MCF 10A (cell line): ENCODE results near the gene CLNK. TPM values are rescaled to one million over a fixed set of nuclear protein-coding genes. Genes with fewer than 3 reads are reported as not detected.

Source experiments
- BruUV-seq: library from RNA; stranded (reverse); fragments of 400-500 nt; replicated peaks from 2 replicates; lab custom pipeline; 2021; lab: Mats Ljungman, UMichigan
- CTCF ChIA-PET: fragments of 300-600 bp; sonication (Branson Sonifier 250); formaldehyde crosslinking; extraction: SDS; loops from one replicate; lab custom pipeline; 2021; ENCODE audit warnings: antibody characterized with exemption, inconsistent platforms; lab: Yijun Ruan, JAX
- POLR2A ChIA-PET: fragments of 300-600, 350-650 bp; sonication (Branson Sonifier 250); formaldehyde crosslinking; extraction: SDS; loops from one replicate; lab custom pipeline; 2020; ENCODE audit warnings: antibody characterized with exemption, inconsistent platforms; lab: Yijun Ruan, JAX
- DNase-seq: peaks from one replicate; pipeline ENCODE4 v3.0.0-alpha.2; 2018; ENCODE audit not compliant: unreplicated experiment
- H3K27ac Mint-ChIP-seq: one replicate; pipeline ENCODE4 v1.8.0; 2022; ENCODE audit warnings: mild to moderate bottlenecking, low read depth, mixed read lengths; ENCODE audit not compliant: unreplicated experiment
- H3K27me3 Mint-ChIP-seq: one replicate; pipeline ENCODE4 v1.8.0; 2022; ENCODE audit warnings: mixed read lengths; ENCODE audit not compliant: insufficient read depth, unreplicated experiment
- H3K36me3 Mint-ChIP-seq: one replicate; pipeline ENCODE4 v1.8.0; 2022; ENCODE audit warnings: mild to moderate bottlenecking, moderate library complexity, mixed read lengths; ENCODE audit not compliant: insufficient read depth, unreplicated experiment
- H3K4me1 Mint-ChIP-seq: one replicate; pipeline ENCODE4 v1.8.0; 2022; ENCODE audit warnings: mixed read lengths; ENCODE audit not compliant: insufficient read depth, unreplicated experiment
- H3K4me3 Mint-ChIP-seq: one replicate; pipeline ENCODE4 v1.8.0; 2022; ENCODE audit warnings: mild to moderate bottlenecking, moderate library complexity, mixed read lengths; ENCODE audit not compliant: unreplicated experiment
- H3K9me3 Mint-ChIP-seq: one replicate; pipeline ENCODE4 v1.8.0; 2022; ENCODE audit warnings: mixed read lengths; ENCODE audit not compliant: unreplicated experiment
- CTCF ChIP-seq: fragments of 200-600 bp; IDR thresholded peaks from one replicate; pipeline ENCODE4 v1.8.0; 2022; ENCODE audit warnings: antibody characterized with exemption, mild to moderate bottlenecking; ENCODE audit not compliant: unreplicated experiment
- intact Hi-C: fragments of 100-400 bp; cut with micrococcal nuclease; formaldehyde crosslinking; loops from 2 replicates; pipeline ENCODE4 v1.14.1; 2022
- total RNA-seq: library from RNA; stranded (reverse); gene quantifications from 2 replicates; pipeline ENCODE4 v1.2.3, GENCODE V29; 2022

The CLNK gene
- total RNA-seq, 1 experiment from 2014 or later = not detected

GRCh38 chr4:10694151-10694827 lies 9.7 kb upstream of the CLNK start:
- H3K36me3 Mint-ChIP-seq = no peaks in the 10 kb centered on the region
- no TSS peak for BruUV-seq
- H3K27me3 Mint-ChIP-seq = no peaks in the 10 kb centered on the region
- POLR2A ChIA-PET = no interaction called here
- H3K9me3 Mint-ChIP-seq = peaks cover 43% of the 10 kb centered on the region
- no peak for TF ChIP-seq CTCF
- intact Hi-C loops = no loop called here
- CTCF ChIA-PET = no interaction called here
- no peak overlapping the region for H3K27ac Mint-ChIP-seq
- DNase-seq = peak; percentile 39
- no peaks in the 10 kb centered on the region for H3K4me1 Mint-ChIP-seq
- H3K4me3 Mint-ChIP-seq = no peak overlapping the region

GRCh38 chr4:10691651-10692050 lies 7.1 kb upstream of the CLNK start:
- Mint-ChIP-seq H3K27me3 (no peaks in the 10 kb centered on the region), H3K4me3 (no peak overlapping the region), H3K4me1 (no peaks in the 10 kb centered on the region), H3K27ac (no peak overlapping the region), H3K9me3 (peaks cover 41% of the 10 kb centered on the region), H3K36me3 (no peaks in the 10 kb centered on the region)
- CTCF ChIA-PET = interaction anchor here (0.7 kb wide), 1 partner anchor 75 kb away, joined by 3 read pairs; no protein-coding TSS in a partner anchor
- no peak for DNase-seq
- intact Hi-C loops = no loop called here
- no TSS peak for BruUV-seq
- TF ChIP-seq CTCF = no peak
- POLR2A ChIA-PET = interaction anchor here (0.8 kb wide), 1 partner anchor 238 kb away, joined by 3 read pairs; no protein-coding TSS in a partner anchor

- no peak overlapping the region for H3K4me3 Mint-ChIP-seq
- BruUV-seq = no TSS peak
- ChIA-PET POLR2A (interaction anchor here (0.6 kb wide), 1 partner anchor 376 kb away, joined by 3 read pairs; no protein-coding TSS in a partner anchor), CTCF (interaction anchor here (0.6 kb wide), 1 partner anchor 808 kb away, joined by 3 read pairs; no protein-coding TSS in a partner anchor)
- no peaks in the 10 kb centered on the region for H3K27me3 Mint-ChIP-seq
- intact Hi-C loops = no loop called here
- no peak overlapping the region for H3K27ac Mint-ChIP-seq
- H3K36me3 Mint-ChIP-seq = no peaks in the 10 kb centered on the region
- H3K4me1 Mint-ChIP-seq = no peaks in the 10 kb centered on the region
- TF ChIP-seq CTCF = no peak
- peaks cover 38% of the 10 kb centered on the region for H3K9me3 Mint-ChIP-seq
- DNase-seq = no peak
Measured at GRCh38 chr4:10690185-10690907, 5.8 kb upstream of the CLNK start.

- H3K27ac Mint-ChIP-seq = no peak overlapping the region
- BruUV-seq = no TSS peak
- no peak overlapping the region for H3K4me3 Mint-ChIP-seq
- CTCF ChIA-PET = no interaction called here
- intact Hi-C loops = no loop called here
- H3K9me3 Mint-ChIP-seq = peaks cover 34% of the 10 kb centered on the region
- H3K27me3 Mint-ChIP-seq = no peaks in the 10 kb centered on the region
- DNase-seq = no peak
- no peaks in the 10 kb centered on the region for H3K4me1 Mint-ChIP-seq
- no peak for TF ChIP-seq CTCF
- POLR2A ChIA-PET = no interaction called here
- H3K36me3 Mint-ChIP-seq = no peaks in the 10 kb centered on the region
Measured at GRCh38 chr4:10688846-10689245, 4.3 kb upstream of the CLNK start.
